Liver (tissue), 3 donors: ENCODE measurements around the gene AATK.

Experiments used
- CTCF ChIP-seq: fragments of 150-350 bp; IDR thresholded peaks from 2 replicates; pipeline ENCODE4 v1.5.1; 2017; ENCODE audit warnings: improper control_type of control experiment, low read depth, low read length; ENCODE audit not compliant: missing input control
- FOXA1 ChIP-seq: IDR thresholded peaks from 2 replicates; pipeline ENCODE4 v1.6.1; 2016; ENCODE audit warnings: antibody characterized with exemption
- GABPA ChIP-seq, 2 donors: IDR thresholded peaks in 1 of 2; conservative IDR thresholded peaks in 1 of 2; 2 replicates each; pipeline ENCODE4 v1.6.1; 2016; ENCODE audit warnings: antibody characterized with exemption in 2 of 2, mild to moderate bottlenecking in 1 of 2, moderate library complexity in 1 of 2
- JUND ChIP-seq, 2 donors: IDR thresholded peaks; 2 replicates each; pipeline ENCODE4 v1.6.1; 2016; ENCODE audit warnings: antibody characterized with exemption in 2 of 2
- MAX ChIP-seq: IDR thresholded peaks from 2 replicates; pipeline ENCODE4 v1.6.1; 2016; ENCODE audit warnings: antibody characterized with exemption
- RAD21 ChIP-seq, 2 donors: IDR thresholded peaks; 2 replicates each; pipeline ENCODE4 v1.6.1; 2016; ENCODE audit warnings: antibody characterized with exemption in 2 of 2, mild to moderate bottlenecking in 2 of 2
- YY1 ChIP-seq: IDR thresholded peaks from 2 replicates; pipeline ENCODE4 v1.6.1; 2016; ENCODE audit warnings: antibody characterized with exemption, mild to moderate bottlenecking
- ZBTB33 ChIP-seq: IDR thresholded peaks from 2 replicates; pipeline ENCODE4 v1.6.1; 2016; ENCODE audit warnings: antibody characterized with exemption
- TF ChIP-seq, protein P1 (sequence below): IDR thresholded peaks from 2 replicates; pipeline ENCODE4 v1.6.1; 2016; ENCODE audit warnings: antibody characterized with exemption, mild to moderate bottlenecking
- donor health status: healthy.
- donor health status: healthy.

DNA sequence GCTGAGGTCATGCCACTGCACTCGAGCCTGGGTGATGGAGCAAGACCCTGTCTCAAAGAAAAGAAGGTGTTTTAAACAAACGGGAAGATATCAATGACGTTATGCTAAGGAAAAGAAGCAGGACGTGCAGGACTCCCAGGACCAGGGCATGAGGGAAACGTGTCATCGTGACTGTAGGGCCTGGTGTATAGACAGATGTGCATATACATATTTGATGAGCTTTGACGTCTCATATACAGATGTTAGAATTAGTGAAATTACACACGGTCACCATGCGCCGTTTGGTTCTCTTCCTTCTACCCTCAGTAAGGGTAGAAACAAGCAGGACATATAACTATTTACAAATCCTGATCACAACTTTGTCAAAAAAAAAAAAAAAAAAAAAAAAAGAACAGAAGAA, 18.3 kb downstream of the AATK start:
- TF ChIP-seq CTCF: no peak
- no peak for TF ChIP-seq MAX
- TF ChIP-seq RAD21 (IDR thresholded peaks at IDR 0.05): no peak
- TF ChIP-seq YY1: no peak
- TF ChIP-seq JUND (IDR thresholded peaks at IDR 0.05): no peak
- no peak for TF ChIP-seq GABPA (IDR thresholded peaks at IDR 0.05 in 1 of 2, conservative IDR thresholded peaks at IDR 0.05 in 1 of 2)
- TF ChIP-seq ZBTB33: no peak
- no peak for TF ChIP-seq FOXA1
- TF ChIP-seq, protein P1, sequence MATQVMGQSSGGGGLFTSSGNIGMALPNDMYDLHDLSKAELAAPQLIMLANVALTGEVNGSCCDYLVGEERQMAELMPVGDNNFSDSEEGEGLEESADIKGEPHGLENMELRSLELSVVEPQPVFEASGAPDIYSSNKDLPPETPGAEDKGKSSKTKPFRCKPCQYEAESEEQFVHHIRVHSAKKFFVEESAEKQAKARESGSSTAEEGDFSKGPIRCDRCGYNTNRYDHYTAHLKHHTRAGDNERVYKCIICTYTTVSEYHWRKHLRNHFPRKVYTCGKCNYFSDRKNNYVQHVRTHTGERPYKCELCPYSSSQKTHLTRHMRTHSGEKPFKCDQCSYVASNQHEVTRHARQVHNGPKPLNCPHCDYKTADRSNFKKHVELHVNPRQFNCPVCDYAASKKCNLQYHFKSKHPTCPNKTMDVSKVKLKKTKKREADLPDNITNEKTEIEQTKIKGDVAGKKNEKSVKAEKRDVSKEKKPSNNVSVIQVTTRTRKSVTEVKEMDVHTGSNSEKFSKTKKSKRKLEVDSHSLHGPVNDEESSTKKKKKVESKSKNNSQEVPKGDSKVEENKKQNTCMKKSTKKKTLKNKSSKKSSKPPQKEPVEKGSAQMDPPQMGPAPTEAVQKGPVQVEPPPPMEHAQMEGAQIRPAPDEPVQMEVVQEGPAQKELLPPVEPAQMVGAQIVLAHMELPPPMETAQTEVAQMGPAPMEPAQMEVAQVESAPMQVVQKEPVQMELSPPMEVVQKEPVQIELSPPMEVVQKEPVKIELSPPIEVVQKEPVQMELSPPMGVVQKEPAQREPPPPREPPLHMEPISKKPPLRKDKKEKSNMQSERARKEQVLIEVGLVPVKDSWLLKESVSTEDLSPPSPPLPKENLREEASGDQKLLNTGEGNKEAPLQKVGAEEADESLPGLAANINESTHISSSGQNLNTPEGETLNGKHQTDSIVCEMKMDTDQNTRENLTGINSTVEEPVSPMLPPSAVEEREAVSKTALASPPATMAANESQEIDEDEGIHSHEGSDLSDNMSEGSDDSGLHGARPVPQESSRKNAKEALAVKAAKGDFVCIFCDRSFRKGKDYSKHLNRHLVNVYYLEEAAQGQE: no peak
